RWPE1 (cell line): ENCODE measurements around the gene TMTC1.

ENCODE experiments used
- CTCF ChIA-PET: fragments of 350-600 bp; sonication (Branson Sonifier 250); formaldehyde crosslinking; extraction: SDS; loops from one replicate; lab custom pipeline; 2021; lab: Yijun Ruan, JAX
- POLR2A ChIA-PET: fragments of 400-600 bp; formaldehyde crosslinking; extraction: SDS; loops from one replicate; lab custom pipeline; 2020; ENCODE audit warnings: antibody characterized with exemption; ENCODE audit not compliant: low non-redundant PET; lab: Yijun Ruan, JAX
- DNase-seq: peaks from one replicate; pipeline ENCODE4 v3.0.0; 2012; ENCODE audit warnings: low spot score
- H3K27ac ChIP-seq: fragments of 450-650 bp; 2 replicates; pipeline ENCODE4 v1.5.1; 2017
- CTCF ChIP-seq: fragments of 450-650 bp; conservative IDR thresholded peaks from 2 replicates; pipeline ENCODE4 v1.5.1; 2017; ENCODE audit warnings: low read depth, mild to moderate bottlenecking

Gene TMTC1

GRCh38 chr12:29743801-29744200 is 39.9 kb downstream of the TMTC1 start:
- TF ChIP-seq CTCF: no peak
- POLR2A ChIA-PET: no interaction called here
- CTCF ChIA-PET: no interaction called here
- DNase-seq: peak; percentile 15
- H3K27ac ChIP-seq: peak overlapping the region; percentile 68; the same call in 1 of the 2 replicates

DNA sequence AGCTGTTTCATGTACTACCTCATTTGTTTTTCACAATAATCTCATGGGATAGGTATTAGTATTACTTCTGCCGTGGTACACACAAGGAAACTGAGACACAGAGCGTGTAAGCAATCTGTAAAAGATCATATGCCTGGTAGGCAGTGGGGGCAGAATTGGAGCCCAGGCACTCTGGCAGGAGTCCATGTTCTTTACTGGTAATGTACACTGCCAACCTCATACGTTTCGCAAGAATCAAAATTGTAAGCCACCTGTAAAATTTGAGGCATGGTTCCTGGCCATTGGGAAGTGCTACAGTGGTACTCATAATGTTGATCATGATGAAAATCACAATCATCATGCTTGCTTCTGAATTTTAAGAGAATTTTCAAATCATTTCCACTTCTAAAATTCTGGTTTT is 40.7 kb downstream of the TMTC1 start:
- no peak for TF ChIP-seq CTCF
- no peak for DNase-seq
- no peak overlapping the region for H3K27ac ChIP-seq
- ChIA-PET CTCF (no interaction called here), POLR2A (no interaction called here)

DNA sequence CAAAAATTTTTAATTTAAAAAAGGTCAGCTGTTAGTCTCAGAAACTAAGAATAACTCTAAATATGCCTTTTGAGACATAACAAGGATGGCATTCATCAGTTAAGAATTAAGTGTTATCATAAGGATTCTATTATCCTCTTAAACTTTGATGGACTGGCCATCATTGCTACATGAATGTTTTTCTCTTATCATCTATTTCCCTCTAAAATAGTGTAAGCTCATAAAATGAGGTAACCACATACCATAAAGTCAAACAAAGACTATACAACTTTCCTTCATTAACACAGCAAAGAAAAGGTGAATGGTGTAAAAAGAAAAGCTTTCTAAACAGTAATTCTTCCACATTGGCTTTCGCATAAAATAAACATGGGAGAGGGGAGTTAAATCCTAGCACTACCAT is 41.1 kb downstream of the TMTC1 start:
- no peak for TF ChIP-seq CTCF
- no peak overlapping the region for H3K27ac ChIP-seq
- ChIA-PET CTCF (no interaction called here), POLR2A (no interaction called here)
- no peak for DNase-seq

- CTCF ChIA-PET: interaction anchor here (0.6 to 0.7 kb wide), 2 partner anchors 16 to 102 kb away, joined by 3 read pairs; no protein-coding TSS in a partner anchor
- TF ChIP-seq CTCF: no peak
- POLR2A ChIA-PET: no interaction called here
- DNase-seq: peak; percentile 25
- H3K27ac ChIP-seq: no peak overlapping the region
Measured at GRCh38 chr12:29741342-29742241, 42.1 kb downstream of the TMTC1 start.

GRCh38 chr12:29739279-29739991 is 44.3 kb downstream of the TMTC1 start:
- DNase-seq: no peak
- H3K27ac ChIP-seq: no peak overlapping the region
- no peak for TF ChIP-seq CTCF
- CTCF ChIA-PET: no interaction called here
- POLR2A ChIA-PET: no interaction called here

DNA sequence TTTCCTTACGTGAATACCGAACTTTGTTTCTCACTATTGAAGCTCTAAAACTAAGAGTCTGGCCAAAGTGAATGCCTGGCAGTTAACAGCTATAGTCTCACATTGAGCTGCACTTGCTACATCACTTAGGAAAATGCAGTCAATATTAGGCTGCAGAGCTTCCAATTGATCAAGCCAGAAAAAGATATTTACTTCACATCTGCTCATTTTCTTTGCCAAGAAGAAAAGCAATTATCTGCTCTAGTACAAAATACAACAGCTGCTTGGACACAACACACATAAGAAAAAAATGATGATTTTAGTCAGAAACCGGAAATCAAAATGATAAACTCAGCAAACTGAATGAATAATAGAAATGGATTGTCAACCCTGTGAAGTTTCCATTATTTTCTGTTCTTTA is 45.4 kb downstream of the TMTC1 start:
- POLR2A ChIA-PET: no interaction called here
- no peak for DNase-seq
- TF ChIP-seq CTCF: no peak
- CTCF ChIA-PET: no interaction called here
- no peak overlapping the region for H3K27ac ChIP-seq
